Fibroblast of skin of right quadriceps (primary cell): ENCODE measurements around the gene CNR2.
"Not testable (repeated sequence)": the region's sequence is repeated elsewhere in the genome, so short reads cannot be mapped to it uniquely, and the experiment has no call there.

Experiments used
- DNase-seq: peaks from one replicate; pipeline ENCODE4 v3.0.0-alpha.2; 2013

CNR2 gene

DNA sequence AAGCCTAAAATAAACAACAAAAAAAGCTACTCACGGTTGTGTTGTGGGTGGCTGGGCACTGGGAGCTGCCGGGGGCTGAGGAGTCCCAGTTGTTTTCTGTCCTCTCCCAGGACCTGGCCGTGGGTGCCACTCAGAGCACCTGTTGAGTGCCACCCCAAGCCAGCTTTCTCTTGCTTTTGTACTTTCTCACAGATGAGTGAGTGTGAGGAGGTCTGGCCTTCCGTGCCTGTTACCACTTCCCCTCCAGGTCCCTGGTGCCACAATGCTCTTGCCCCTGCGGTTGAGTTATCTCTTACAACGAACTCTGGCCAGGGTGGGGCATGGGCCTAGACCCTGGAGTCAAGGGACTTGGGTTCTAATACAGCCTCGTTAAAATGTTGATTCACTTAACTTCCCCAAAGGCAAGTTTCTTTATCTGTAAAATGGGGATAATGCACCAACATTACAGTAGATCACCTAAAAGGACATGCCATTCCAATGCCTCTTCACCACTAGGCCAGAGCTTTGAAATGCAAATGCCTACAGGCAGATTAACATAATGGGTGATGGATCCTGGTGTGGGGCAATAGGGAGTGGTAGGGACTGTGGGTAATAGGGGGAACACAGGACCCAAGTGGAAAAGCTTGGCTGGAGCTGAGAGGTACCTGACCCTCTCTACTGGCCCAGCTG, at the start of gene CNR2:
CNR2 (minus strand) TSS at position 151 of the 669 bp plus-strand sequence. CDS start 37,745 bp downstream, outside the sequence.
- no peak for DNase-seq

DNA sequence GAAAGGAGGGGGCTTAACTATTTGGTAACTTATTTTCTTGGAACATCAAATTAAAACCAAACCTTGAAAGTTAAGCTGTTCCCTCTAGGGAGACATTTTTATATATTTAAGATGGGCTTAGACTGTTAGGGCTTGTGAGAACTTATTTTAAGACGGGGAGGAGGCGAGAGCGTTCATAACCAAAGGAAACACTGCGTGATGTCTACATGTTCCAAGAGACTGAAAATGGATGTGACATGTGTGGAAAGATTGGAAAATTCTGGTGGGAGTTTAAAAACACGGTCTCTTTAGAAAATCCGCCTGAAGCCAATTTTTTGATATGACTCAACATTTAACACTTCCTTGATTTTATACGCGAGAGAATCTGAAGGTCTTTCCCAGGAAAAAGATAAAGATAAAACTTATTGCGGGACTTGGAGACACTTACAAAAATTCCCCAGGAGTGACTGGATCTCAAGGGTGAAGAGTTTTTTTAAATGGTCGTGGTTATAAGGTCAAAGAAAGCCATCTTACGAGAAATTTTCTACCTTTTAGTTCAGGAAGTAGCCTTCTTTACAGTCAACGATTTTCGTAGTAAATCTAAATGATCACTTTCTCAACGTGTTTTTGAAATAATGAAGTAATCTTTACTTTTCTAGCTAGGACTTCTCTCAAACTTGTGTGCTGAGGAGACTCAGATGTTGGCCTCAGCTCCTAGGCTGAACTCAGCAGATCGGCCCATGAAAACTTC, 47.3 kb upstream of the CNR2 start:
- peak; percentile 19 for DNase-seq

DNA sequence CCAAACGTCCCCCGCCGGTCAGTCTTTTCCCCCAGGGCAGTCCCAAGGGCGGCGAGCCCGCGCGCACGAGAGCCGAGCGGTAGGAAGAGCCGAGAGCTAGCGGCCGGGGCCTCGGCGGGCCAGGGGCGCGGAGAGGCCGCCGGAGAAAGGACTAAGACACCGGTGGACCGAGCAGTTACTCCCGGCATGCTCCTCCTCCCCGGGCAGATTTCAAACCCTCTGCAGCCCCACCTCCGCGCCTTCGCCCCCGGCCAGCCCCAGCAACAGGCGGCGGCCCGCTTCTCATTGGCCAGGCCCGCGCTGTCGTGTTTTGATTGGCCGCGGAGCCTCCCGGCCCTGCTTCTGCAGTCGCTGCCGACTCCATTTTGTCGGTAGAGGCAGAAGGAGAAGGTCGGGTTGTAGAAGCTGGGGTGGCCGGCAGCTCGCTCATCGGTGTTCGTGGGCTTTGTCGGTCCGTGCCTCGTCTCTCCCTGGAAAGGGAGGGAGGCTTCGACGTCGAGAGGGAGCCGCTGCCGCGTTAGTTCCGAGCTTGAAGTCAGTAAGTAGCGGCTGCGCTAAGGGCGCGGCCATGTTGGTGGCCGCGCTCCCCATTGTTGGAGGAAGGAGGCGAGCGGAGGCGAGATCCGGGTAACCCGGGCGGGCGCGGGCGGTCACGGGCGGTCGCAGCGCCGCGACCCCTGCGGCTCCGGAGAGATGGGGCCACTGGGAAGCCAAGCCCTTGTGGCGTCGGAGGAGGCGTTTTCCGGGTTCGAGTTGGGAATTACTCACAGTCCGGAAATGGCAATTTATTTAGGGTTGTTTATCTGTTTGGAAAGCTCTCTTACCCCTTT, 46.5 kb upstream of the CNR2 start, which contains the start of gene PNRC2:
PNRC2 (plus strand) TSS at position 368 of the 830 bp plus-strand sequence. CDS start 1,630 bp downstream, outside the sequence.
- DNase-seq: peak; percentile 96

DNA sequence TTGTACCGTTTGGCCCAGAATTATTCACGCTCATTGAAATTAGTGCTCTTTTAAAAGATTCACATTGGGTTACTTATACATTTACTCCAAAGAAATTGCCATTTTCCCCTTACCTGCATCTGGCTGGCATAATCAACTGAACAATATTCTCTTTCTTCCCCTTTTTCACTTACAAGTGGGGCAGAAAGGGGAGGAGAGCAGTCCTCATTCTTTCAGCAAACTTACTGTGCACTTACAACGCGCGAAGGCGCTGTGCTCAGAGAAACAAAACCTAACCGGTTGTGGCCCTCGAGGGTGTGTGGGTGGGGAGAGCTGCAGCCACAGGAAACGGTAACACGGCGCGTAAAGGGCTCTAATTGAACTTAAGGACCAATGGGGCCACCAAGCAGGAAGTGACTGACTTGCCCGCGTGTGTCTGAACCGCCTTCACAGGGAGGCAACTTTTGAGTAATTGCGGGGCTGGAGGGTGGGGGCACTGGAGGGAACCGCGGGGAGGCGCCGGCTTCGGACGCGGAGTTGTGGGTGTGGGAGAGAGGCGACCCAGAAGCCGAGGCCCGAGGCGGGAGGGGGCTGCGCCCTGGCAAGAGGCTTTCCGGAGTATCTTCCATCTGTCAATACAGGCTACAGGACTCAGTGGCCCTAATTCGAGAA, 45.8 kb upstream of the CNR2 start:
- DNase-seq: peak; percentile 93

DNA sequence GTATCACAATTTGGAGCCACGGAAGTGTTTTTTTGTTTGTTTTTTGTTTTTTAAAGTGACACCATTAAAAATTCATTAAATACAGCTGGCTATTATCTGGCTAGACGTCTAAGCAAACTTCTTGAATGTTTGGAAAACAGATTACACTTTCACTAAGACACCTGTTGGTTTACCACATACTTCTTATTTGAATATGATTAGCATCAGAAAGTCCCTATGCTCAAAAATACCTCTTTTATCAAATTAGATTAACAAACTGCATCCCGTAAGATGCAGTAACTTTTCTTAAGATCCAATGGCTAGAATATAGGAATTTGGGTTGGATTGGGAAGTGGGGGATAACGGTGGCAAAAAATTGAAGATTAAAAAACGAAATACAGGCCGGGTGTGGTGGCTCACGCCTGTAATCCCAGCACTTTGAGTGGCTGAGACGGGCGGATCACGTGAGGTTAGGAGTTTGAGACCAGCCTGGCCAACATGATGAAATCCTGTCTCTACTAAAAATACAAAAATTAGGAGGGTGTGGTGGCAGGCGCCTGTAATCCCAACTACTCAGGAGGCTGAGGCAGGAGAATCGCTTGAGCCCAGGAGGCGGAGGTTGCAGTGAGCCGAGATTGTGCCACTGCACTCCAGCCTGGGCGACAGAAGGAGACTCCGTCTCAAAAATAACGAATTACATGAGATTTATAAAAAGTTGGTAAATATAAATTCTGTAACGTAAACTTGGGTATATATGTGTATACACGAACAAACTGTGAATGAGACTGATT, 45.1 kb upstream of the CNR2 start:
- not testable (repeated sequence) for DNase-seq

DNA sequence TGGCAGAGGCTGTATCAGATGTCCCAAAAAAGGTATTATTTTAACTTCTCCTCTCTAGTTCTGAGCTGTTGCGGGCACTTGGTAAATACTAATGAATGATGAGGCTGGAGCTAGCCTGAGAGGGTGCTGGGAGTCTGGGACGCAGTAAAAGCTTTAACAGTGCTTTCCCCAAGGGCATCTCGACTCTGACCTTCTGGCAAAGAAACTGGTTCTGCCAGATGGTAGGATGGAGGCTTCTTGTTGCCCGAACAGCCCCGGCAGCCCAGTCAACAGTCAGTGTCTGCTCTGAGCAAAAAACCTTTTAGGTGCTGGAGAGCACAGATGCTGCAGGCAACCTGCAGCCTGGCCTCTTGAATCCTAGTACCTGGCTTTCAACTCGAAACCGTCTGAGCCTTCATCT, 43.9 kb upstream of the CNR2 start:
- DNase-seq: no peak

DNA sequence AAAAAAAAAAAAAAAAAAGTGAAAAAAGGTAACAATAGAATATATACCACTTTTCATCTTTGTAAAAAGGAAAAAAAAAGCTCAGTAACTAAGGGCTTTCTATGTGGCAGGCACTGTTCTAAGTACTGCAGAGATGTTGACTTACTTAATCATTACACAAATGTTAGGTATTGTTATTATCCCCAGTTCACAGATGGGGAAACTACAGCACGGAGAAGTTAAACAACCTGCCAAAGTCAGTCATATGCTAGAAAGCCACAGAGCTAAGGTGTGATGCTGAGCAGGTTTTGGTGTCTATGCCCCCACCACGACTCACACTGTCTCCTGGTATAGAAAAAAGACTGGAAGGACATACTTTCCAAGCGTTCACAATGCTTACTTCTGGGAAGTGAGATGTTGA, 39.9 kb upstream of the CNR2 start:
- DNase-seq: no peak

DNA sequence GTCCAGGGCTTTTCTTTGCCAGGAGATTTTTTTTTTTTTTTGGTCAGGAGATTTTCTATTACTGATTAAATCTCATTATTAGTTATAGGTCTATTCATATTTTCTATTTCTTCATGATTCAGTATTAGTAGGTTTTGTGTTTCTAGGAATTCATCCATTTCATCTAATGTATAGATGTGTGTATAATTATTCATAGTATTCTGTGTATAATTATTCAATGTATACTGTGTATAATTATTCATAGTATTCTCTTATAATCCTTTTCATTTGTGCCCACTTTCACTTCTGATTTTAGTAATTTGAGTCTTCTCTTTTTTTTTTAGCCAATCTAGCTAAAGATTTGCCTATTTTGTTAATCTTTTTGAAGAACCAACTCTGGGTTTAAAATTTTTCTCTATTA, 34.2 kb upstream of the CNR2 start:
- DNase-seq: no peak

DNA sequence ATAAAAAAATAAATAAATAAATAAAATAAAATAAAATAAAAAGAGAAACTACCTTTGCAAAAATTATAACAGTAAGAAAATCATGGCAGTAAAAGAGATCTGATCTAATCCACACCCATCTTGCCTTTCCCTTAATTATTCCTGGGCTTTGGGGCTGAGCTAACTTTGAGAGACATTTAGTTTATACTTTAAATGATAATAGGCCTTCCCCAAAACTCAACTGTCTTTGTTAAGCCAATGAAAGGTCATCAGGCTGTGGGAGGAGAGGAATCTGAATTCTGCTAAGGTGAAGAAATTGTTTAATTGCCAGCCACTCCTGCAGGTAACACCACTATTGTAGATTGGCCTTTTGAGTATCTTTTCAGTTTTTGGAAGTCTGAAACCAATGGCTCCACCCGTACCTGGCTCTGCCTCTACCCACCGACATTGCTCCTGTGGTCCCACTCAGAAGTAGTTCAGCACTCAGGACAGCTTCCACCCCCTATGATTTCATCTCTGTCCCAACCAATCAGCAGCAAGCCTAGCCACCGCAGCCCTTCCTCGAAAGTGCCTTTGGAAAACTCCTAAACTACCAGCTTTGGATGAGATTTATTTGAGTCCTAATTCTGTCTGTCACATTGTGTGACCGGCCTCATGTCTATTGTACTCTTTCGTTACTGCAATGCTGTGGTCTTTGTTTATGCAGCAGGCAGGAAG, 23.5 kb upstream of the CNR2 start:
- peak; percentile 17 for DNase-seq

DNA sequence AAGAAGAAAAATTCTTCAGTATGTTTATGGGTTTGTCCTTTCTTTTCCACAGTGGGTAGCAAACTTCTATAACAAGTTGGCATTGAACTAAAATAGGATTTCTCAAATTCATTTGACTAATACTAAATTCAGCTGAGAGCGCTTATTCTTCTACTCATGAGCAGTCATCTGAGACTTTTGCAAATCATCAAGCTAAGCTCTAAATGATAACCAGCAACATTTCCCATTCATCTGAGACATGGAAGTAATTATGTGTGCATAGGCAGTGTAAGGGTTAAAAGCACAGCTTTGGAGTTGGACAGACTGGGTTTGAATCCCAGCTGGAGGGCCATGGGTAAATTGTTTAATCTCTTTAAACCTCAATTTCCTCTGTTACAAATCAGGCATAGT, 18.3 kb upstream of the CNR2 start:
- DNase-seq: no peak

DNA sequence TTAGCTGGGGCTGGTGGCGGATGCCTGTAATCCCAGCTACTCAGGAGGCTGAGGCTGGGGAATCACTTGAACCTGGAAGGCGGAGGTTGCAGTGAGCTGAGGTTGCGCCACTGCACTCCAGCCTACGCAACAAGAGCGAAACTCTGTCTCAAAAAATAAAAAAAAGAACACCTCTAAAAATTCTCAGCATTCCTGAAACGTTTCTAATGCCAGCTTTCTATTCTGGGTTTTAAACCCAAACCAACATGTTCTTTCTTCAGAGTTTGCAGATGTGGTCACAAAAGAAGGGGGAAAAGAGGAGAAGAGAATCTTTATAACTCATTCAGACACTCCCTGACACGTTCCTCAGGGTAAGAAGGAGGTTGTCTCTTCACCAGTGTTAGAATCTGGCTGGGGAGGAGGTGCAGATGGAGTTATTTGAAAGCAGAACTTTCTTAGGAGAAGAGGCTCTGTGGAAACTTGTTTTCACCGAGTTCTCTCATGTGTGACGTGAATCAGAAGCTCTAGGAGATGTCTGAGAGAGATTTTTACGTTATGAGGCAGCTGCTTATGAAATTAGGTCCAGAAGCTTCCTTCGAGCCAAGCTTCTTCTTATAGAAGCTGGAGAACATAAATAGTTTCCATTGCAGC, 17.8 kb upstream of the CNR2 start:
- DNase-seq: peak; percentile 72

DNA sequence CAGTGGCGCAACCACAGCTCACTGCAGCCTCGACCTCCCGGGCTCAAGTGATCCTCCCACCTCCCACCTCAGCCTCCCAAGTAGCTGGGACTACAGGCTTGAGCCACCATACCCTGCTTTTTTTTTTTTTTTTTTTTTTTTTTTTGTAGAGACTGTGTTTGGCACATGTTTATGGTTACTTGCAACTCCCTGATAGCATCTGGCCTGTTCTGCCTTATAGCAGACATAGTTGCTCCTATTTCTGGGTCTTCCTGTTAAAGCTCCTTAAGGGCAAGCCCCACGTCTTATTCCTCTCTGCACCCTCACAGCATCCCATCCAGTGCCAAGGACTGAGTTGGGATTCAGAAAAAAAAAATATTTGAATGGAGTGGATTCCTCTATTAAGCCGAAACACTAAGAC, 17.1 kb upstream of the CNR2 start:
- DNase-seq: no peak

DNA sequence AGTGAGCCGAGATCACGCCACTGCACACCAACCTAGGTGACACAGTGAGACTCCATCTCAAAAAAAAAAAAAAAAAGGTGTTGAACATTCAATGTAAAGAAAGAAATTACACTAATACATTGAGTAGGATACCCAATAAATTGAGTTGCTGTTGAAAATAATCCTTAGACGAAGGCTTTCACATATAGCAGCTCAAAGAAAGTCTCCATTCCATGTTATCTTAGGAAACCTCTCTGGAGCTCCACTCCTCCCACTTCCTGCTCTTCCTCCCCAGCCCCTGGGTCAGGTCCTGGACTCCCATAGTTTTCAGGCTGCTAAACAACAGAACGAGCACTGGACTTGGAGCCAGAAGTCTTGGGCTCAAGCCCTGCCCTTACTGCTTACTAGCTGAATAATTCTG, 15.6 kb upstream of the CNR2 start:
- no peak for DNase-seq

DNA sequence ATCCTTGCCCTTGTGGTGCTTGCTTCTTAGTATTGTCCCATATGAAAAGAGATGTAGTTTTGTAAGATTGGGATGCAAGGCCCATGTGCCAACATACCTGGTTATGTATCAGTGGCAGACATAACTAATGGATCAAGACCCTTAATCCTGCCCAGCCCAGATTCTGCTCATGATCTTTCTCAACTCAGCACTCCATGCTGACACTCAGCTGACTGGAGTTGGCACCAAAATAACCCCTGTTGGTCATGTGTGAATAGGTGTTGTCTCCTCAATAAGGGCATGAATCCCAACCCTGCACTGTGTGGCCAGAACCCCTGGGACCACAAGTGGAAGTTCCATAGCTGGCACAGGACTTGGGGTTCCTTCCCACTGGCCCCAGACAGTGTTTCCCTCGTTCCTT, 13.9 kb upstream of the CNR2 start:
- DNase-seq: no peak

DNA sequence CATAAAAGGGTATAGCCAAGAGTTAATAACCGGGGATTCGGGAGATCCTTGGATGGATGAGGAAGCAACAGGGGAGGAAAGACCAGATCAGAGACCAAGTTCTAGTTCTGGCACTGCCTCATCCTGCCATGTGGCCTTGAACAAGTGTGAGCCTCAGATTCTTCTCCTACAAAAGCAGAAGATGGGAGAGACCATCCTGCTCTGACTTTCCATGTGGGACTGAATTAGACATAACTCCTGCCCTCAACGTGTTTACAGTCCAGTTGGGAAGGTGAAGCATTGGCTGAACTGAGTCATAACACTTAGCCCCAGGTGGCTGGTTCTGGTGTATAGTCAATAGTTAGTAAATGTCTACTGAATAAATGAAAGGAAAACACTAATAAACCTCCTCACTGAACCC, 12.1 kb upstream of the CNR2 start:
- no peak for DNase-seq

DNA sequence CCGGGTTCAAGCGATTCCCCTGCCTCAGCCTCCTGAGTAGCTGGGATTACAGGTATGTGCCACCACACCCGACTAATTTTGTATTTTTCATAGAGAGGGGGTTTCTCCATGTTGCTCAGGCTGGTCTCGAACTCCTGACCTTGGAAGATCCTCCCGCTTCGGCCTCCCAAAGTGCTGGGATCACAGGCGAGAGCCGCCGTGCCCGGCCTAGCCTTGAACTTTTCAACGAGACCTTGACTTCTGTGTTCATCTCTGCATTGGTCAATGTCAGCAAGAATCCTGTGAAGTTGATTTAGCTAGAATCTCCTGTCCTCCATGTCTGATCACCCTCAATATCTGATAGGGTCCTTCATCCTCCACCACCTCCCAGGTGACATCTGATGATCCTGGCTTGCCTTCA, 11.4 kb upstream of the CNR2 start:
- no peak for DNase-seq

DNA sequence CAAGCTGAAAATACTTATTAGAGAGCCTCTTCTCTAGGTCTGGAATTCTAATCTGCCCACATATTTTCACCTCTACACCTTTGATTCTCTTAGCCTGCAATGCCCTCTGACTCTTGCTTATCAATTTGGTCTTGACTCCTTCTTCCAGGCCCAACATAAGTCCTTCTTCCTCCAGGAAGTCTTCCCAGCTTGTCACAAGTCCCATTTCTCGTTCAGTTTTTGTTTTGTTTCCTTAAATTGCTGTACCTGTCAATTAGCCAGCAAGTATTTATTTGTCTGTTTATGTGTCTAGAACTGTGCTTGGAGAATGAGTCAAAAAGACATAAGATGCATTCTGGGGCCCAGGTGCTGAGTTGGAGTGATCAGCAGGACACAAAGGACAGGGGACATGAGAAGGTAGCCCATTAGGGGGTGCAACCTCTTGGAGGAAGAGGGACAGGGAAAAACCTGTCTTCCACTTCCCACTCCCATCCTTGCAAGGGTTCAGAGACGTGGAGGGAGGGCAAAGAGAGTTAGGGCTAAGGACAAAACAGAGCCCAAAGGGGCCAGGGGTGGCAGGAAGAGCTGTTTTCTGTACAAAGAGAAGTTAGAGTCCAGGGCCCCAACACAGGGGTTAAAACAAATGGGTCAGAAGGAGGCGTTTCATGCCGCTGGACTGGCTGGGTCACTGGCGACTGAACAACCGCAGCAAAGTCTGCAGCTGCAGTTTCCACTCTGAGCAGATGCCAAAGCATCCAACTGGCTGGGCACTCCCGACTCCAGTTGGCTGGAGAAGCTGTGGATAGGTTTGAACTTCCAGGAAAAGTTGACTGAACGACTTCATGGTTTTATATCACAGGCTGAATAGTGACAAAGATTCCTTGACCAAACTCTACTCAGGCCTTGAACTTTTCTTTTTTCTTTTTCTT, 10.7 kb upstream of the CNR2 start:
- no peak for DNase-seq

DNA sequence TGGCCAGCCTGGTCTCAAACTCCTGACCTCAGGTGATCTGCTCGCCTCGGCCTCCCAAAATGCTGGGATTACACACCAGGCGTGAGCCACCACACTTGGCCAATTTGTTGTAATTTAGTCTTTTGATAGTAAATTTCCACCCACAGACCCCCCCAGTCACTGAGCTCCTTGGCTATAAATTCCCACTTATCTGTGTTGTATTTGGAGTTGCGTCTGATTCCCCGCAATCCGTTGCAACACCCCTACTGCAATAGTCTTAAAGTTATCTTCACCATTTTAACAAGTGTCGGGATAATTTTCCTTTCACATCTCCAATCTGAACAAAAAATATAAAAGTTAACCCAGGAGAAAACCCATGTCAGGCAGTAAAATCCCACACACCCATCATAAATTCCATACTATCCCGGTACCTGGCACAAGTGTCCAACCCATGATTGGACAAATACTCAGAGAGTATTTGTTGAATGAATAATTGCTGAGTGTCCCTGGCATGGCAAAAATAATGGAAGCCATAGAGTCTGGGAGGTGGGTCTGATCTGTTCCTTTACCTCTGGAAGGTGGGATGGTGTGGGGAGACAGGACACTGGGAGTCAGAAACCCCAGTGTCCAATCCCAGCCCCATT, 9.3 kb upstream of the CNR2 start:
- no peak for DNase-seq
